Vagina (tissue), 2 donors: ENCODE results near the gene CCNL1.

ENCODE experiments used
- CTCF ChIP-seq, 3 experiments: fragments of 450-650 bp in 2 of 3; fragments of 200-600 bp in 1 of 3; sonication (generic) in 1 of 3; IDR thresholded peaks; one replicate each; pipeline ENCODE4 v1.5.1; 2017 to 2019; ENCODE audit warnings: antibody characterized with exemption in 3 of 3, mild to moderate bottlenecking in 2 of 3, moderate library complexity in 2 of 3
- POLR2A ChIP-seq, 2 donors: fragments of 450-650 bp; IDR thresholded peaks; one replicate each; pipeline ENCODE4 v1.6.1; 2017; ENCODE audit warnings: antibody characterized with exemption in 2 of 2, mild to moderate bottlenecking in 2 of 2, moderate library complexity in 2 of 2

GRCh38 chr3:157190380-157190872 lies 30.5 kb upstream of the CCNL1 start:
- no peak for TF ChIP-seq POLR2A (IDR thresholded peaks at IDR 0.05)
- TF ChIP-seq CTCF (IDR thresholded peaks at IDR 0.05), result no peak
